Hepatocyte (in vitro differentiated cells): ENCODE data around the gene SLC8A2. TPM values are rescaled to one million over a fixed set of nuclear protein-coding genes. Genes with fewer than 3 reads are reported as not detected.

Source experiments
- DNase-seq: peaks from one replicate; pipeline ENCODE4 v3.0.0-alpha.2; 2016; ENCODE audit warnings: low spot score
- H2AFZ ChIP-seq: fragments of 200-600 bp; sonication (generic); 2 replicates; pipeline ENCODE4 v1.6.0; 2016; ENCODE audit warnings: antibody characterized with exemption, mild to moderate bottlenecking
- H3K27ac ChIP-seq: fragments of 200-600 bp; sonication (generic); 2 replicates; pipeline ENCODE4 v1.5.1; 2016; ENCODE audit warnings: mild to moderate bottlenecking
- H3K27me3 ChIP-seq: fragments of 200-600 bp; sonication (generic); 2 replicates; pipeline ENCODE4 v1.6.1; 2016
- H3K36me3 ChIP-seq: fragments of 200-600 bp; sonication (generic); replicated peaks from 2 replicates; pipeline ENCODE4 v1.5.1; 2016; ENCODE audit warnings: low read depth; ENCODE audit not compliant: insufficient read depth
- H3K4me1 ChIP-seq: fragments of 200-600 bp; sonication (generic); 2 replicates; pipeline ENCODE4 v1.5.1; 2016; ENCODE audit warnings: mild to moderate bottlenecking, moderate library complexity; ENCODE audit not compliant: insufficient read depth
- H3K4me2 ChIP-seq: fragments of 200-600 bp; sonication (generic); 2 replicates; pipeline ENCODE4 v1.6.0; 2016
- H3K4me3 ChIP-seq: fragments of 200-600 bp; sonication (generic); 2 replicates; pipeline ENCODE4 v1.5.1; 2016; ENCODE audit warnings: mild to moderate bottlenecking
- H3K79me2 ChIP-seq: fragments of 200-600 bp; sonication (generic); 2 replicates; pipeline ENCODE4 v1.6.0; 2017; ENCODE audit warnings: mild to moderate bottlenecking
- H3K9me2 ChIP-seq: fragments of 200-600 bp; sonication (generic); replicated peaks from 2 replicates; pipeline ENCODE4 v1.6.0; 2017; ENCODE audit warnings: mild to moderate bottlenecking; ENCODE audit not compliant: insufficient read depth
- H3K9me3 ChIP-seq: fragments of 200-600 bp; sonication (generic); 2 replicates; pipeline ENCODE4 v1.5.1; 2016; ENCODE audit warnings: low read depth, mild to moderate bottlenecking
- H4K20me1 ChIP-seq: fragments of 200-600 bp; sonication (generic); 2 replicates; pipeline ENCODE4 v1.6.0; 2016; ENCODE audit warnings: mild to moderate bottlenecking; ENCODE audit not compliant: insufficient read depth, poor library complexity, severe bottlenecking
- CTCF ChIP-seq: fragments of 200-600 bp; sonication (generic); IDR thresholded peaks from 2 replicates; pipeline ENCODE4 v1.5.1; 2016; ENCODE audit warnings: antibody characterized with exemption, mild to moderate bottlenecking; ENCODE audit not compliant: poor library complexity
- EZH2 ChIP-seq: fragments of 200-600 bp; sonication (generic); IDR thresholded peaks from 2 replicates; pipeline ENCODE4 v1.6.1; 2016; ENCODE audit warnings: antibody characterized with exemption, mild to moderate bottlenecking, borderline replicate concordance
- EZH2phosphoT487 ChIP-seq: fragments of 200-600 bp; sonication (generic); IDR thresholded peaks from one replicate; pipeline ENCODE4 v1.6.1; 2018; ENCODE audit warnings: antibody characterized with exemption, mild to moderate bottlenecking, low read depth, moderate library complexity; ENCODE audit not compliant: unreplicated experiment, severe bottlenecking
- WGBS: methylation state at CpG from one replicate; pipeline ENCODE4 v1.1.6; 2016; ENCODE audit warnings: low lambda C conversion rate; ENCODE audit errors: missing lambda C conversion rate; 5-methylcytosine and 5-hydroxymethylcytosine counted together
- polyA plus RNA-seq: library from polyadenylated mRNA; unstranded; fragments of >200 nt; fragmentation: Nextera tagmentation; extraction: Ambion mirVana; gene quantifications from 2 replicates; pipeline ENCODE4 v1.2.1, GENCODE V29; 2016
- total RNA-seq: library from RNA; depleted of rRNA; stranded (reverse); fragments of >200 nt; gene quantifications from 2 replicates; pipeline ENCODE4 v1.2.3, GENCODE V29; 2014

Gene SLC8A2
- total and polyA plus RNA-seq, 2 experiments from 2014 or later = 0.24 to 1.1 TPM

GRCh38 chr19:47434088-47434487, 37.6 kb downstream of the SLC8A2 start:
- DNase-seq = no peak
- Histone ChIP-seq H3K27me3 (peaks cover 16% of the 10 kb centered on the region), H3K4me2 (no peak overlapping the region), H3K9me3 (no peaks in the 10 kb centered on the region), H3K36me3 (no peaks in the 10 kb centered on the region), H3K27ac (no peak overlapping the region), H3K4me3 (no peak overlapping the region), H3K79me2 (no peaks in the 10 kb centered on the region), H3K4me1 (peaks cover 9% of the 10 kb centered on the region), H3K9me2 (no peaks in the 10 kb centered on the region), H2AFZ (no peak overlapping the region), H4K20me1 (no peaks in the 10 kb centered on the region)
- WGBS = 81% methylated on average over 7 of the region's 7 CpGs
- TF ChIP-seq EZH2 (no peak), CTCF (no peak), EZH2phosphoT487 (no peak)

- H3K79me2 ChIP-seq = no peaks in the 10 kb centered on the region
- peaks cover 16% of the 10 kb centered on the region for H3K27me3 ChIP-seq
- TF ChIP-seq CTCF (no peak), EZH2phosphoT487 (no peak), EZH2 (no peak)
- H3K4me1 ChIP-seq = peaks cover 15% of the 10 kb centered on the region
- 88% methylated on average over 1 of the region's 1 CpG for WGBS
- DNase-seq = no peak
- no peaks in the 10 kb centered on the region for H4K20me1 ChIP-seq
- H3K4me3 ChIP-seq = no peak overlapping the region
- H3K36me3 ChIP-seq = no peaks in the 10 kb centered on the region
- no peak overlapping the region for H2AFZ ChIP-seq
- H3K9me3 ChIP-seq = no peaks in the 10 kb centered on the region
- no peaks in the 10 kb centered on the region for H3K9me2 ChIP-seq
- no peak overlapping the region for H3K4me2 ChIP-seq
- no peak overlapping the region for H3K27ac ChIP-seq
These were observed 38.6 kb downstream of the SLC8A2 start for GRCh38 chr19:47433121-47433520.

- H3K4me3 ChIP-seq = no peak overlapping the region
- H3K4me1 ChIP-seq = peaks cover 18% of the 10 kb centered on the region
- no peak overlapping the region for H2AFZ ChIP-seq
- TF ChIP-seq EZH2phosphoT487 (no peak), CTCF (no peak), EZH2 (no peak)
- no peaks in the 10 kb centered on the region for H3K9me2 ChIP-seq
- peaks cover 16% of the 10 kb centered on the region for H3K27me3 ChIP-seq
- no peaks in the 10 kb centered on the region for H3K9me3 ChIP-seq
- DNase-seq = no peak
- H4K20me1 ChIP-seq = no peaks in the 10 kb centered on the region
- H3K27ac ChIP-seq = no peak overlapping the region
- H3K4me2 ChIP-seq = no peak overlapping the region
- H3K36me3 ChIP-seq = no peaks in the 10 kb centered on the region
- H3K79me2 ChIP-seq = no peaks in the 10 kb centered on the region
These were observed 39.2 kb downstream of the SLC8A2 start for GRCh38 chr19:47432499-47432898.

- TF ChIP-seq CTCF = no peak
- no peak for TF ChIP-seq EZH2phosphoT487
- TF ChIP-seq EZH2 = no peak
- no peak overlapping the region for H3K27ac ChIP-seq
- no peak overlapping the region for H3K4me3 ChIP-seq
- H3K36me3 ChIP-seq = no peaks in the 10 kb centered on the region
- H3K4me2 ChIP-seq = no peak overlapping the region
- peaks cover 20% of the 10 kb centered on the region for H3K4me1 ChIP-seq
- H3K79me2 ChIP-seq = no peaks in the 10 kb centered on the region
- peaks cover 16% of the 10 kb centered on the region for H3K27me3 ChIP-seq
- H4K20me1 ChIP-seq = no peaks in the 10 kb centered on the region
- no peaks in the 10 kb centered on the region for H3K9me3 ChIP-seq
- DNase-seq = no peak
- H2AFZ ChIP-seq = no peak overlapping the region
- 90% methylated on average over 18 of the region's 18 CpGs for WGBS
- H3K9me2 ChIP-seq = no peaks in the 10 kb centered on the region
These were observed 39.6 kb downstream of the SLC8A2 start for GRCh38 chr19:47432091-47432490.
